CD4-positive, CD25-positive, alpha-beta regulatory T cell (primary cell): ENCODE data around the gene FBXO5. TPM values are rescaled to one million over a fixed set of nuclear protein-coding genes. Genes with fewer than 3 reads are reported as not detected.
A peak's percentile ranks its signal among the peaks of the same experiment; 100 is the strongest.

Source experiments
- ATAC-seq, 2 donors: fragments of 150-1000 bp; cut with Tn5 transposase; one replicate each; pipeline ENCODE4 v1.10.0; 2021; ENCODE audit warnings: low read depth in 2 of 2, moderate number of reproducible peaks in 2 of 2, moderate library complexity in 1 of 2
- DNase-seq, 3 donors: peaks; one replicate each; pipeline versions ENCODE4 v3.0.0 to v3.0.0-alpha.2; 2012 to 2022; ENCODE audit warnings: mixed read lengths in 1 of 3
- H3K27ac ChIP-seq: one replicate; pipeline ENCODE4 v1.7.0; 2013; ENCODE audit warnings: mild to moderate bottlenecking, low read length; ENCODE audit not compliant: insufficient read depth, poor library complexity, severe bottlenecking
- H3K27me3 ChIP-seq: one replicate; pipeline ENCODE4 v1.7.0; 2013; ENCODE audit warnings: low read length; ENCODE audit not compliant: control insufficient read depth, insufficient read depth
- H3K36me3 ChIP-seq: one replicate; pipeline ENCODE4 v1.7.0; 2013; ENCODE audit warnings: mild to moderate bottlenecking, low read length, moderate library complexity; ENCODE audit not compliant: control insufficient read depth, insufficient read depth
- H3K4me1 ChIP-seq: 2 replicates; pipeline ENCODE4 v1.7.0; 2013; ENCODE audit warnings: mild to moderate bottlenecking, low read length; ENCODE audit not compliant: insufficient read depth, control insufficient read depth, poor library complexity, severe bottlenecking
- H3K4me3 ChIP-seq: one replicate; pipeline ENCODE4 v1.7.0; 2013; ENCODE audit warnings: low read depth, mild to moderate bottlenecking, low read length, moderate library complexity
- H3K9me3 ChIP-seq, 2 experiments: 1 replicate in 1 of 2; 2 replicates in 1 of 2; pipeline ENCODE4 v1.7.0; 2013; ENCODE audit warnings: low read length in 2 of 2, mild to moderate bottlenecking in 1 of 2, moderate library complexity in 1 of 2; ENCODE audit not compliant: control insufficient read depth in 2 of 2
- H3K27ac Mint-ChIP-seq, 3 donors: one replicate each; pipeline ENCODE4 v1.8.0; 2020 to 2022; ENCODE audit warnings: mild to moderate bottlenecking in 3 of 3, mixed read lengths in 3 of 3, moderate library complexity in 2 of 3
- H3K27me3 Mint-ChIP-seq: one replicate; pipeline ENCODE4 v1.8.0; 2022; ENCODE audit warnings: mild to moderate bottlenecking, mixed read lengths
- H3K36me3 Mint-ChIP-seq: one replicate; pipeline ENCODE4 v1.8.0; 2020; ENCODE audit warnings: mixed read lengths
- H3K4me1 Mint-ChIP-seq, 4 donors: one replicate each; pipeline ENCODE4 v1.8.0; 2020 to 2022; ENCODE audit warnings: mixed read lengths in 4 of 4, mild to moderate bottlenecking in 1 of 4
- H3K4me3 Mint-ChIP-seq, 4 donors: one replicate each; pipeline ENCODE4 v1.8.0; 2020 to 2022; ENCODE audit warnings: mild to moderate bottlenecking in 4 of 4, mixed read lengths in 4 of 4, moderate library complexity in 3 of 4
- H3K9me3 Mint-ChIP-seq, 7 donors: one replicate each; pipeline ENCODE4 v1.8.0; 2020 to 2022; ENCODE audit warnings: mixed read lengths in 7 of 7, mild to moderate bottlenecking in 3 of 7, moderate library complexity in 2 of 7
- polyA plus RNA-seq, 4 donors: library from polyadenylated mRNA; unstranded; fragments of 300-500 nt; fragmentation: Illumina TruSeq; gene quantifications; one replicate each; pipeline ENCODE4 v1.2.3, GENCODE V29; 2021
- total RNA-seq: library from RNA; stranded (reverse); gene quantifications from one replicate; pipeline ENCODE4 v1.2.3, GENCODE V29; 2022

The FBXO5 gene
- total and polyA plus RNA-seq, 5 donors from 2014 or later = 5.6 to 9.2 (median 7.9) TPM

GRCh38 chr6:152979116-152979515 is 3.7 kb downstream of the FBXO5 start:
- no peak overlapping the region for H3K27ac Mint-ChIP-seq
- peaks cover 9% of the 10 kb centered on the region for H3K36me3 Mint-ChIP-seq
- Histone ChIP-seq H3K27ac (no peak overlapping the region), H3K9me3 (no peaks in the 10 kb centered on the region), H3K4me3 (no peak overlapping the region), H3K4me1 (peaks cover 78% of the 10 kb centered on the region), H3K27me3 (no peaks in the 10 kb centered on the region), H3K36me3 (peaks cover 3% of the 10 kb centered on the region)
- no peak for DNase-seq
- H3K4me1 Mint-ChIP-seq = peaks cover 22 to 75% (median 51%) of the 10 kb centered on the region in 4 donors
- peak overlapping the region in 1 of 4 donors; percentile 3 for H3K4me3 Mint-ChIP-seq
- no peaks in the 10 kb centered on the region for H3K9me3 Mint-ChIP-seq
- H3K27me3 Mint-ChIP-seq = no peaks in the 10 kb centered on the region
- no peak for ATAC-seq

DNA sequence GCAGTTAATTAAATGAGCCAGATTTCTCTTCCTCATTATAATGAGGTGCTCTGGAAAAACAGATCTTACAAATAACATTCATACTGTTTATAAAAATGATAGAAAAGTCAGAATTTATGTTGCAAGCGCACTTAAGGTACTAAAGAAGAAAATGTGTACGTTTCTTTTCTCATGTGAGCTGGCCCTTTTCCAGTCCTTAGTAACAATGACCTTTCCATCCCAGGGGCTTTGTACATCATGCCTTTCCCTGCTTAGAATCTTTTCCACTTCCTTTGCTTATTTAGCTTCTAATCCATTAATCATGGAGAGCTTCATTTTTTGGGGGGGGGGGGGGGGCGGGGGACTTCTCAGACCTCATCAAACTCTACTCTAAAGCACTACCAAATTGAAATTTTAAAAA is 4.8 kb downstream of the FBXO5 start:
- peaks cover 19 to 76% (median 54%) of the 10 kb centered on the region in 4 donors for H3K4me1 Mint-ChIP-seq
- Histone ChIP-seq H3K27ac (no peak overlapping the region), H3K4me3 (no peak overlapping the region), H3K4me1 (peaks cover 85% of the 10 kb centered on the region), H3K36me3 (peaks cover 7% of the 10 kb centered on the region), H3K9me3 (no peaks in the 10 kb centered on the region), H3K27me3 (no peaks in the 10 kb centered on the region)
- H3K36me3 Mint-ChIP-seq = peaks cover 13% of the 10 kb centered on the region
- DNase-seq (no peak), ATAC-seq (no peak)
- H3K27me3 Mint-ChIP-seq = no peaks in the 10 kb centered on the region
- no peak overlapping the region for H3K27ac Mint-ChIP-seq
- H3K4me3 Mint-ChIP-seq = peak overlapping the region in 2 of 4 donors; percentile 9 to 23
- H3K9me3 Mint-ChIP-seq = peaks cover 0 to 2% (median 0%) of the 10 kb centered on the region in 7 donors

DNA sequence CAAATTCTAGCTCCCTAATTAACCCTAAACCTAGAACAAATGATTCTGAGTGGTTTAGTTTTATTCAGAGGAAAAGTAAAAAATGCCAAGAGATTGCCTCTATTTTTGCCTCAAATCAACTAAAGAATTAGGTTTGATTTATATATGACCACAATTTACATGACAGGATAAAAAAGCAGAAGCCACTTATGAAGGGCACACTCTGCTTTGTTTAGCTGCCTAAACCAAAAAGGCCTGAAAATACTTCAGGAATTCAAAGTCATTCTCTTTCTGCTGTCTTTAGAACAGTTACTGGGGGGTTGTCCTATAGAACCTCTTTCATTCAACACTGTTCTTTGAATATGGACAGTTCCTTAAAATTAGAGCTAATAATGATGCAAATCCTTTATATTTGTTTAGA is 5.3 kb downstream of the FBXO5 start:
- H3K36me3 ChIP-seq = peaks cover 10% of the 10 kb centered on the region
- no peak overlapping the region for H3K4me3 ChIP-seq
- Mint-ChIP-seq H3K36me3 (peaks cover 18% of the 10 kb centered on the region), H3K9me3 (peaks cover 0 to 2% (median 0%) of the 10 kb centered on the region in 7 donors), H3K27me3 (no peaks in the 10 kb centered on the region), H3K4me1 (peaks cover 19 to 78% (median 54%) of the 10 kb centered on the region in 4 donors), H3K4me3 (peak overlapping the region in 2 of 4 donors; percentile 9 to 23), H3K27ac (no peak overlapping the region)
- H3K4me1 ChIP-seq = peaks cover 83% of the 10 kb centered on the region
- no peak overlapping the region for H3K27ac ChIP-seq
- H3K9me3 ChIP-seq = no peaks in the 10 kb centered on the region
- ATAC-seq = no peak
- no peak for DNase-seq
- no peaks in the 10 kb centered on the region for H3K27me3 ChIP-seq

GRCh38 chr6:152976749-152977148 is 6.1 kb downstream of the FBXO5 start:
- peaks cover 18% of the 10 kb centered on the region for H3K36me3 ChIP-seq
- Mint-ChIP-seq H3K27ac (peak overlapping the region in 2 of 3 donors; percentile 43 to 74), H3K4me1 (peaks cover 19 to 78% (median 52%) of the 10 kb centered on the region in 4 donors), H3K27me3 (no peaks in the 10 kb centered on the region), H3K9me3 (peaks cover 0 to 2% (median 0%) of the 10 kb centered on the region in 7 donors), H3K36me3 (peaks cover 25% of the 10 kb centered on the region), H3K4me3 (peak overlapping the region in 2 of 4 donors; percentile 12 to 23)
- no peak for DNase-seq
- no peak overlapping the region for H3K4me3 ChIP-seq
- no peaks in the 10 kb centered on the region for H3K9me3 ChIP-seq
- H3K27ac ChIP-seq = peak overlapping the region; percentile 15
- no peaks in the 10 kb centered on the region for H3K27me3 ChIP-seq
- H3K4me1 ChIP-seq = peaks cover 75% of the 10 kb centered on the region
- ATAC-seq = no peak

- Histone ChIP-seq H3K9me3 (no peaks in the 10 kb centered on the region), H3K36me3 (peaks cover 32% of the 10 kb centered on the region), H3K27ac (peak overlapping the region; percentile 62), H3K4me1 (peaks cover 61% of the 10 kb centered on the region), H3K4me3 (peak overlapping the region; percentile 75), H3K27me3 (no peaks in the 10 kb centered on the region)
- Mint-ChIP-seq H3K27me3 (no peaks in the 10 kb centered on the region), H3K4me1 (peaks cover 9 to 66% (median 41%) of the 10 kb centered on the region in 4 donors), H3K27ac (peak overlapping the region; percentile 52 to 82 (median 81)), H3K9me3 (peaks cover 0 to 7% (median 0%) of the 10 kb centered on the region in 7 donors), H3K36me3 (peaks cover 35% of the 10 kb centered on the region), H3K4me3 (peak overlapping the region; percentile 61 to 86 (median 72))
- DNase-seq (peak in 2 of 3 donors; percentile 36 to 66), ATAC-seq (peak; percentile 67 to 68)
These were observed 7.5 kb downstream of the FBXO5 start for GRCh38 chr6:152975204-152975915.

DNA sequence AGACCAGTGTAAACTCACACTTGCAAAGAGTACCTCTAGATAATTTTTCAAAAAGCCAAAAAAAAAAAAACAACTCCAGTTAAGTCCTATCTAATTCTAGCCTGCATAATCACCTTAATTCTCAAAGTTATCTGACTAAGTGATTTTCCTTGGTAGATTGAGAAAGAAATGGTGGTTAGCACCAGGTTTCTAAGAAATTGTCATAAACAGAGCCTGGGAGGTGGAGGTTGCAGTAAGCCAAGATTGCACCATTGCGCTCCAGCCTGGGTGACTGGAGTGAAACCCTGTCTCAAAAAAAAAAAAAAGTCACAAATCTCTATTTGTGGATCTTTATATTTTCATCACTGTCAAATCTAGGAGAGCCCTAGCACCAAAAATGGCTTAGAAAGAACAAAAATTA is 8.9 kb downstream of the FBXO5 start:
- Histone ChIP-seq H3K27me3 (no peaks in the 10 kb centered on the region), H3K9me3 (no peaks in the 10 kb centered on the region), H3K36me3 (peaks cover 43% of the 10 kb centered on the region), H3K27ac (no peak overlapping the region), H3K4me1 (peaks cover 47% of the 10 kb centered on the region), H3K4me3 (peak overlapping the region; percentile 75)
- Mint-ChIP-seq H3K27ac (peak overlapping the region; percentile 5 to 56 (median 25)), H3K4me3 (peak overlapping the region in 3 of 4 donors; percentile 40 to 71 (median 55)), H3K9me3 (peaks cover 0 to 14% (median 5%) of the 10 kb centered on the region in 7 donors), H3K27me3 (no peaks in the 10 kb centered on the region), H3K36me3 (peaks cover 48% of the 10 kb centered on the region), H3K4me1 (peaks cover 5 to 57% (median 34%) of the 10 kb centered on the region in 4 donors)
- no peak for DNase-seq
- no peak for ATAC-seq

DNA sequence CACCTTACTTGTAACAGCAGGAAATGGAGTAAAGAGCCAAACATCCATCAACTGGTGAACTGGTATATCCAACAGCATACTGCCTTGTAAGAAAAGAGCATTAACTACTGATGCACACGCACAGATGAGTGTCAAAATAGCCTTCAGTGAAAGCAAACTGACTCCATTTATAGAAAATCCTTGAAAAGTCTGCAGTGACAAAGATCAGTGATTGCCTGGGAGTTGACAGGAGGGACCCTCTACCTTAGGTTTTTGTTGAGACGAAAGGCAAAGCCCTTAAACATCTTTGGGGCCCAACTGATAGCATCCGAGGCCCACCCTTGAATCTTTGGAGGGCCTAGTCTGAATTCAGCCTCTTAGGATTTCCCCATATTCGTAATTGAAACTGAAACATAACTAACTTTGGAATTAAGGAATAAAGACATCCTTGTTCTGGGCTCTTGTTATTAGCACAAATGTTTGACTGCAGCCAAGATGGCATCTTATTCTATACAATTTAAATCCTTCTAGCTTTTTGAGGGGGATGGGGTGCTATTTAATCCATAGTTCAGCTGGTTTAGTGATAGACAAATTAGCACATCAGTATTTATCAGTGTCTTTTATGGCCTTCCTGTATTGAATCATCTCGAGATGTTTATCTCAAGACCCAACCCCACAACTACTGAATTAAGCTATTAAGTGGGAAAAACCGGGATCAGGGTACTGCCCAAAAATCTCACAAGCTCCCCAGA is 13.0 kb downstream of the FBXO5 start:
- Histone ChIP-seq H3K4me3 (no peak overlapping the region), H3K27me3 (no peaks in the 10 kb centered on the region), H3K4me1 (peaks cover 16% of the 10 kb centered on the region), H3K9me3 (no peaks in the 10 kb centered on the region), H3K36me3 (peaks cover 43% of the 10 kb centered on the region), H3K27ac (no peak overlapping the region)
- Mint-ChIP-seq H3K9me3 (peaks cover 0 to 39% (median 10%) of the 10 kb centered on the region in 7 donors), H3K36me3 (peaks cover 46% of the 10 kb centered on the region), H3K27ac (no peak overlapping the region), H3K4me1 (peaks cover under 1 to 20% (median 7%) of the 10 kb centered on the region in 4 donors), H3K4me3 (no peak overlapping the region), H3K27me3 (peaks cover 4% of the 10 kb centered on the region)
- no peak for DNase-seq
- ATAC-seq = no peak
